ENCODE measurements around the gene PDE9A. TPM values are rescaled to one million over a fixed set of nuclear protein-coding genes. Genes with fewer than 3 reads are reported as not detected.

PDE9A gene
- total and polyA plus RNA-seq, 2 donors (not counting 1 experiment from before 2014, with no cell fraction given) = 0.34 to 5.8 TPM

DNA sequence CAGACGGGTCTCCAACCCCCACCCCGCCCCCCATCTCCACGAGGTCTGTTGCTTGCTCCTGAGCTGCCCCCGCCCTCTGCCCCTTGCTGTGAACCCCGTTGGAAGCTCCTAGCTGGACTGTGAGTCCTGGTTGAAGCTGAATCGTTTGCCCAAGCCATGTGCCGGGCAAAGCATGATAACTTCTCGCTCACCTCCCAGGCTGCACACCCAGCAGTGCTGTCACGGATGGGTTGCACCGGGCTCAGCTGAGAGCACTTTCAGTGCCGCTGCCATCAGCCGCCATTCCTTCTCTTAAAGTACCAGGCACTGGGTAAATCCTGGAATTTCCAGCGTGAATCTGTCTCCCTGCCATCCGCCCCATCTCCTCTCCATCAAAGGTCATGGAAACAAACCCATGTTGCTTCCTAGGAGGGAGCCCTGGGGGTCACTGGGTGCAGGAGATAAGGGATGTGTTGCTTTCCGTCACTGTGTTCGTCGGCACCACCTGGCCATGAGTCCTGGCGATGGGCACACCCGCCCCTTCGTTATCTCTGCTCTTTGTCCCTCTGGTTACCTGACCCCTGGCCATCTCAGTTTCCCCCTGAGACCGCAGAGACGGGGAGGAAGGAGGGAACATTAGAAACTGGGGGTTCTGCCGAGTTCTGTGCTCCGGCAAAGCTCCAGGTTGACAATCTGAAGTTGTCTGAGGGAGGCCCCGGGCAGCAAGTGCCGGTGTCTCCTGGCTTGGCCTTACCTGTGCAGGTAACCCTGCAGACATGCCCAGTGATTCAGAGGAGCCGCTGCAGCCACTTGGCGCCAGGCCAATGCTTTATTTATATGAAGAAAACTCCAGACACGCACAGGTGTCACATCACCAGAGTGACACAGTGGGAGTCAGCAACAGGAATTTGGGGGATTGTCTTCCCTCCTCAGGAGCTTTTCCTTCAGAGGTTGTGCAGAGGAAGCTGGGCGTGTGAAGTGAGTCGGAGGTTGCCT lies 2.7 kb downstream of the PDE9A start:
- Mint-ChIP-seq H3K27me3 (peaks cover 55% of the 10 kb centered on the region), H3K4me3 (peak overlapping the region; percentile 44), H3K9me3 (ENCODE audit: insufficient read depth) (no peaks in the 10 kb centered on the region), H3K27ac (no peak overlapping the region), H3K4me1 (peaks cover 35% of the 10 kb centered on the region)
- Histone ChIP-seq H4K20me1 (ENCODE audit: control insufficient read depth, insufficient read depth, low read length, poor library complexity, severe bottlenecking) (no peaks in the 10 kb centered on the region), H3K79me2 (ENCODE audit: control insufficient read depth, insufficient read depth, low read length) (no peaks in the 10 kb centered on the region), H3K9ac (ENCODE audit: low read length) (no peak overlapping the region), H2AFZ (ENCODE audit: insufficient read depth, low read depth, low read length, poor library complexity, severe bottlenecking) (no peak overlapping the region), H3K9me3 (ENCODE audit: control extremely low read depth in 1 of 3, control insufficient read depth in 2 of 3, insufficient read depth in 1 of 3, low read length in 2 of 3) (peaks cover 0 to 25% (median 0%) of the 10 kb centered on the region in 3 donors), H3K27me3 (replicated peaks in 1 of 4; ENCODE audit: control extremely low read depth in 1 of 4, control insufficient read depth in 3 of 4, insufficient read depth in 4 of 4, low read length in 3 of 4) (peaks cover 0 to 78% (median 35%) of the 10 kb centered on the region in 4 experiments), H3K36me3 (replicated peaks in 1 of 2; ENCODE audit: control extremely low read depth in 1 of 2, control insufficient read depth in 1 of 2, extremely low read depth in 1 of 2, insufficient read depth in 2 of 2, low read length in 1 of 2) (no peaks in the 10 kb centered on the region), H3K4me1 (ENCODE audit: control insufficient read depth in 2 of 2, insufficient read depth in 2 of 2, low read length in 2 of 2) (peaks cover 56 to 60% of the 10 kb centered on the region in 2 donors), H3K27ac (ENCODE audit: low read length in 2 of 2) (no peak overlapping the region), H3K4me2 (replicated peaks; ENCODE audit: low read depth, low read length, poor library complexity, severe bottlenecking) (no peak overlapping the region), H3K4me3 (ENCODE audit: control extremely low read depth in 1 of 5, extremely low read depth in 1 of 5, insufficient read depth in 1 of 5, low read depth in 2 of 5, low read length in 4 of 5) (no peak overlapping the region)
- no peak for TF ChIP-seq EZH2 (IDR thresholded peaks at IDR 0.05; ENCODE audit: borderline replicate concordance, insufficient read depth, low read depth, low read length, poor library complexity, severe bottlenecking)
- TF ChIP-seq, protein P1, sequence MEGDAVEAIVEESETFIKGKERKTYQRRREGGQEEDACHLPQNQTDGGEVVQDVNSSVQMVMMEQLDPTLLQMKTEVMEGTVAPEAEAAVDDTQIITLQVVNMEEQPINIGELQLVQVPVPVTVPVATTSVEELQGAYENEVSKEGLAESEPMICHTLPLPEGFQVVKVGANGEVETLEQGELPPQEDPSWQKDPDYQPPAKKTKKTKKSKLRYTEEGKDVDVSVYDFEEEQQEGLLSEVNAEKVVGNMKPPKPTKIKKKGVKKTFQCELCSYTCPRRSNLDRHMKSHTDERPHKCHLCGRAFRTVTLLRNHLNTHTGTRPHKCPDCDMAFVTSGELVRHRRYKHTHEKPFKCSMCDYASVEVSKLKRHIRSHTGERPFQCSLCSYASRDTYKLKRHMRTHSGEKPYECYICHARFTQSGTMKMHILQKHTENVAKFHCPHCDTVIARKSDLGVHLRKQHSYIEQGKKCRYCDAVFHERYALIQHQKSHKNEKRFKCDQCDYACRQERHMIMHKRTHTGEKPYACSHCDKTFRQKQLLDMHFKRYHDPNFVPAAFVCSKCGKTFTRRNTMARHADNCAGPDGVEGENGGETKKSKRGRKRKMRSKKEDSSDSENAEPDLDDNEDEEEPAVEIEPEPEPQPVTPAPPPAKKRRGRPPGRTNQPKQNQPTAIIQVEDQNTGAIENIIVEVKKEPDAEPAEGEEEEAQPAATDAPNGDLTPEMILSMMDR (IDR thresholded peaks at IDR 0.05) = no peak
- no peak for ATAC-seq (ENCODE audit: low read depth)
- no peak for DNase-seq
- ChIA-PET POLR2A (no interaction called here), CTCF (no interaction called here)
- intact Hi-C loops (cut with micrococcal nuclease) = loop anchor here (10.0 kb wide), 1 partner anchor 61 kb away; no protein-coding TSS in a partner anchor
- WGBS (ENCODE audit: insufficient coverage) = 90% methylated on average over 26 of the region's 31 CpGs

DNA sequence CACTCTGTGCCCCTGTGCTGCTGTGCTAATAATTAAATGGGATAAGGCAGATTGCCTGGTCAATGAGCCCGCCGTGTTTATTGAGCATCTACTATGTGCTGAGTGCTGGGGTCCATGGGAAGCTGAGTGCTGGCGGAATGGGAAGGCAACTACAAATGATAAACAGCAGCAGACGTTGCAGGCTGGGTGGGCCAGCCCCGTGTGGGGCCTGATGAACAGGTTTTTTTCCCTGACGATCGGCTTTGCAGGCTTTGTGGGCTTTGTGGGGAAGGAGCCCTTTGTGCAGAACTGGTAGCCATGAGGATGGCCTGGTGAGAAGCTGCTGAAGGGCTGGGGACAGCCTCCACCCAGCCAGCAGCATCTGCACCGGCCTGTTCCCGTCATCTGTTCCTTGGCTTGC lies 3.5 kb downstream of the PDE9A start:
- H3K9ac ChIP-seq (ENCODE audit: low read length) = no peak overlapping the region
- H3K27me3 ChIP-seq (replicated peaks in 1 of 4; ENCODE audit: control extremely low read depth in 1 of 4, control insufficient read depth in 3 of 4, insufficient read depth in 4 of 4, low read length in 3 of 4) = peaks cover 0 to 75% (median 34%) of the 10 kb centered on the region in 4 experiments
- POLR2A ChIA-PET = no interaction called here
- H3K9me3 ChIP-seq (ENCODE audit: control extremely low read depth in 1 of 3, control insufficient read depth in 2 of 3, insufficient read depth in 1 of 3, low read length in 2 of 3) = peaks cover 0 to 25% (median 0%) of the 10 kb centered on the region in 3 donors
- H3K27me3 Mint-ChIP-seq = peaks cover 54% of the 10 kb centered on the region
- peaks cover 41% of the 10 kb centered on the region for H3K4me1 Mint-ChIP-seq
- ATAC-seq (ENCODE audit: low read depth) (no peak), DNase-seq (no peak)
- no peak for TF ChIP-seq EZH2 (IDR thresholded peaks at IDR 0.05; ENCODE audit: borderline replicate concordance, insufficient read depth, low read depth, low read length, poor library complexity, severe bottlenecking)
- no peaks in the 10 kb centered on the region for H3K36me3 ChIP-seq (replicated peaks in 1 of 2; ENCODE audit: control extremely low read depth in 1 of 2, control insufficient read depth in 1 of 2, extremely low read depth in 1 of 2, insufficient read depth in 2 of 2, low read length in 1 of 2)
- no peaks in the 10 kb centered on the region for H3K79me2 ChIP-seq (ENCODE audit: control insufficient read depth, insufficient read depth, low read length)
- no peak overlapping the region for H3K4me3 Mint-ChIP-seq
- H2AFZ ChIP-seq (ENCODE audit: insufficient read depth, low read depth, low read length, poor library complexity, severe bottlenecking) = no peak overlapping the region
- no peak overlapping the region for H3K27ac Mint-ChIP-seq
- no peak overlapping the region for H3K27ac ChIP-seq (ENCODE audit: low read length in 2 of 2)
- H3K9me3 Mint-ChIP-seq (ENCODE audit: insufficient read depth) = no peaks in the 10 kb centered on the region
- WGBS (ENCODE audit: insufficient coverage) = 94% methylated on average over 8 of the region's 9 CpGs
- intact Hi-C loops (cut with micrococcal nuclease) = loop anchor here (10.0 kb wide), 1 partner anchor 62 kb away; no protein-coding TSS in a partner anchor
- no peak overlapping the region for H3K4me3 ChIP-seq (ENCODE audit: control extremely low read depth in 1 of 5, extremely low read depth in 1 of 5, insufficient read depth in 1 of 5, low read depth in 2 of 5, low read length in 4 of 5)
- no peak overlapping the region for H3K4me2 ChIP-seq (replicated peaks; ENCODE audit: low read depth, low read length, poor library complexity, severe bottlenecking)
- CTCF ChIA-PET = no interaction called here
- peaks cover 55 to 60% of the 10 kb centered on the region in 2 donors for H3K4me1 ChIP-seq (ENCODE audit: control insufficient read depth in 2 of 2, insufficient read depth in 2 of 2, low read length in 2 of 2)
- H4K20me1 ChIP-seq (ENCODE audit: control insufficient read depth, insufficient read depth, low read length, poor library complexity, severe bottlenecking) = no peaks in the 10 kb centered on the region
